Astrocyte (in vitro differentiated cells and primary cell): Measurements from ENCODE around the gene OTOG.

Experiments
- CTCF ChIP-seq: IDR thresholded peaks from 2 replicates; pipeline ENCODE4 v1.5.1; 2011; ENCODE audit warnings: low read depth, mild to moderate bottlenecking, inconsistent platforms, low read length, moderate library complexity; ENCODE audit not compliant: insufficient read depth
- EZH2 ChIP-seq: IDR thresholded peaks from 2 replicates; pipeline ENCODE4 v1.6.1; 2012; ENCODE audit warnings: mild to moderate bottlenecking, low read length, inconsistent platforms; ENCODE audit not compliant: insufficient read depth

- TF ChIP-seq CTCF = no peak
- no peak for TF ChIP-seq EZH2
Measured at GRCh38 chr11:17516551-17517150, 30.4 kb upstream of the OTOG start.
